ENCODE measurements around the gene RUNX1.

The RUNX1 gene

DNA sequence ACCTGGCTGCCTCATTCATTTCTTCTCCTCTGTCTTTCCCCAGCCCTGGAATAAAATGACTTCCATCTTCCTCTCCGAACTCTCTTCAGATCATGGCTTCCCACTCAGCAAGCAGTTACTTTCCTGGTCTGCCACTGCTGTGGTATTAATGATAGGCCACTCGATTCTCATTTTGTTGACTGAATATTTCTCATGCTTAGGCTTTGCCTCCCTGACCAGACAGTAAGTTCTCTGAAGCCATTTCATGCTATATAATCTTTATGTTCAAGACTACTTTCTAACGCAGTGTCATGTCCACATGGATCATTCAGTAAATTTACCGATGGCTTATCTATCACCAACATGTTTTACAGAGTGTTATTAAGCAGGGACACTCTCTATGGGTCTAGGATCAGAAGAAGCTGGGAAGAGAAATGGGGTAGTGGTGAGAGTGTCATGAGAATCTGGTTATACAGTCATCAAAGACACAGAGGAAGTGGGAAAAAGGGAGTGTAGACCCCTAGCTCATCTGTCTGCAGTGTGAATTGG, 20.6 kb downstream of the RUNX1 start:
- Histone ChIP-seq H3K4ac (ENCODE audit: low read depth, low read length) (no peak overlapping the region), H3K79me2 (ENCODE audit: control insufficient read depth, insufficient read depth, low read length, poor library complexity) (no peaks in the 10 kb centered on the region), H3K14ac (ENCODE audit: low read length) (no peak overlapping the region), H3K4me1 (ENCODE audit: control insufficient read depth in 1 of 2, insufficient read depth in 2 of 2, low read length in 2 of 2) (peaks cover 0 to 4% of the 10 kb centered on the region in 2 experiments), H3K27me3 (ENCODE audit: insufficient read depth, low read length) (peaks cover 3% of the 10 kb centered on the region), H3K18ac (ENCODE audit: low read length) (no peak overlapping the region), H4K8ac (ENCODE audit: low read depth, low read length) (no peak overlapping the region), H2BK5ac (ENCODE audit: low read depth, low read length, poor library complexity) (no peak overlapping the region), H2BK12ac (ENCODE audit: low read length) (no peak overlapping the region), H3K4me2 (ENCODE audit: low read length) (no peak overlapping the region), H4K91ac (ENCODE audit: low read depth, low read length) (no peak overlapping the region), H3K4me3 (ENCODE audit: low read depth, low read length) (no peak overlapping the region), H2AK5ac (ENCODE audit: low read length) (no peak overlapping the region), H2AFZ (ENCODE audit: insufficient read depth, low read length, poor library complexity) (no peak overlapping the region), H2BK120ac (ENCODE audit: insufficient read depth, low read length, poor library complexity) (no peak overlapping the region), H4K12ac (ENCODE audit: low read depth, low read length) (no peak overlapping the region), H3K27ac (ENCODE audit: low read depth, low read length) (no peak overlapping the region), H3K36me3 (ENCODE audit: control insufficient read depth in 1 of 2, insufficient read depth in 2 of 2, low read length in 2 of 2) (no peaks in the 10 kb centered on the region), H3K23ac (ENCODE audit: low read length) (no peak overlapping the region), H3K9ac (ENCODE audit: low read length) (no peak overlapping the region), H3K9me3 (ENCODE audit: insufficient read depth, low read depth, low read length) (no peaks in the 10 kb centered on the region), H3K79me1 (ENCODE audit: low read length) (peaks cover under 1% of the 10 kb centered on the region)
- WGBS (ENCODE audit: extremely low coverage, insufficient coverage, insufficient read length): no CpG with 5 or more reads among the region's 4 CpGs
- DNase-seq: no peak

DNA sequence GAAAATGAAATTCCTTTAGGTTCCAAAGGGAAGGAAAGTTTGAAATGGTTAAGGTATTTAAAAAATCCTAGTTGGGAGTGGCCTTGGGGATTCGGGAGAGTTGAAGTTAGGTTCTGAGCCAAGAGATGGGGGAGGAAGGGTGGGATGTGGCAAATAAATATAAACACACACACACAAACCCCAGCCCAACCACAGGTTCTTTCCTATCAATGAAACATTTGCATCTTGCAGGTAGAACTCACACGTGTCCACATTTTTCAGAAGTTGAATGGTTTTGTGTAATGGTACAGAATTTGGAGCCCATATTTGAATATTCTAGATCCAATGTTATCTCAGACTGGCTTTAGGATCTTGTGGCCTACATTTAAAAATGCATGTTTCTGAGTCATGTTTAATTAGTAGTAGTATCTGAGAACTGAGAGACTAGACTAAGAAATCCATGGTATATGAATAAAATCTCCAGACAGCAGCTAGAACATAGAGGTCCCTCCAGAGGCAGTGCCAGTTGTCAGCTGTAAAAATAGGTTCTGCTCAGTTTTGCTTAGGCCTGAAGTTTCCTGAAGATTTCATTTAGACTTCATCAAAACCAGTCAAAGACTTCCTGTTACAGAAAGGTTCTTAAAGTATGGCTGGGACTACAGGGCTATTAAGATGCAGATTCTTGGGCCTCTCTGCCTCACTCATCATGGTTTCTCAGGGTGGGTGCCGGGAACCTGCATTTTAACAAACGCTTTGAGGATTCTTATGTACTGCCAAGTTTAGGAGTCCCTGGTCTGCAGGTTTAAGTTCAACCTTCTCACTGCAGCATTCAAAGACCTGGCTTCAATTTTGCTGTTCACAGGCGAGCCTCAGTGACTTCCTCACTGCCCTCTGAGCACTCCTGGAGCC, 21.3 kb downstream of the RUNX1 start:
- H3K4me3 ChIP-seq (ENCODE audit: low read depth, low read length): no peak overlapping the region
- H2BK5ac ChIP-seq (ENCODE audit: low read depth, low read length, poor library complexity): no peak overlapping the region
- H3K79me2 ChIP-seq (ENCODE audit: control insufficient read depth, insufficient read depth, low read length, poor library complexity): no peaks in the 10 kb centered on the region
- peaks cover 0 to 4% of the 10 kb centered on the region in 2 experiments for H3K4me1 ChIP-seq (ENCODE audit: control insufficient read depth in 1 of 2, insufficient read depth in 2 of 2, low read length in 2 of 2)
- H4K91ac ChIP-seq (ENCODE audit: low read depth, low read length): no peak overlapping the region
- H2BK12ac ChIP-seq (ENCODE audit: low read length): no peak overlapping the region
- H3K9me3 ChIP-seq (ENCODE audit: insufficient read depth, low read depth, low read length): no peaks in the 10 kb centered on the region
- H3K27ac ChIP-seq (ENCODE audit: low read depth, low read length): no peak overlapping the region
- H4K8ac ChIP-seq (ENCODE audit: low read depth, low read length): no peak overlapping the region
- no peak for DNase-seq
- H2BK120ac ChIP-seq (ENCODE audit: insufficient read depth, low read length, poor library complexity): no peak overlapping the region
- no peak overlapping the region for H3K18ac ChIP-seq (ENCODE audit: low read length)
- no peak overlapping the region for H2AK5ac ChIP-seq (ENCODE audit: low read length)
- no CpG with 5 or more reads among the region's 5 CpGs for WGBS (ENCODE audit: extremely low coverage, insufficient coverage, insufficient read length)
- H2AFZ ChIP-seq (ENCODE audit: insufficient read depth, low read length, poor library complexity): no peak overlapping the region
- peaks cover 3% of the 10 kb centered on the region for H3K27me3 ChIP-seq (ENCODE audit: insufficient read depth, low read length)
- H3K9ac ChIP-seq (ENCODE audit: low read length): no peak overlapping the region
- no peak overlapping the region for H3K23ac ChIP-seq (ENCODE audit: low read length)
- no peak overlapping the region for H4K12ac ChIP-seq (ENCODE audit: low read depth, low read length)
- no peak overlapping the region for H3K4me2 ChIP-seq (ENCODE audit: low read length)
- H3K79me1 ChIP-seq (ENCODE audit: low read length): peaks cover 3% of the 10 kb centered on the region
- H3K36me3 ChIP-seq (ENCODE audit: control insufficient read depth in 1 of 2, insufficient read depth in 2 of 2, low read length in 2 of 2): no peaks in the 10 kb centered on the region
- no peak overlapping the region for H3K14ac ChIP-seq (ENCODE audit: low read length)
- no peak overlapping the region for H3K4ac ChIP-seq (ENCODE audit: low read depth, low read length)

DNA sequence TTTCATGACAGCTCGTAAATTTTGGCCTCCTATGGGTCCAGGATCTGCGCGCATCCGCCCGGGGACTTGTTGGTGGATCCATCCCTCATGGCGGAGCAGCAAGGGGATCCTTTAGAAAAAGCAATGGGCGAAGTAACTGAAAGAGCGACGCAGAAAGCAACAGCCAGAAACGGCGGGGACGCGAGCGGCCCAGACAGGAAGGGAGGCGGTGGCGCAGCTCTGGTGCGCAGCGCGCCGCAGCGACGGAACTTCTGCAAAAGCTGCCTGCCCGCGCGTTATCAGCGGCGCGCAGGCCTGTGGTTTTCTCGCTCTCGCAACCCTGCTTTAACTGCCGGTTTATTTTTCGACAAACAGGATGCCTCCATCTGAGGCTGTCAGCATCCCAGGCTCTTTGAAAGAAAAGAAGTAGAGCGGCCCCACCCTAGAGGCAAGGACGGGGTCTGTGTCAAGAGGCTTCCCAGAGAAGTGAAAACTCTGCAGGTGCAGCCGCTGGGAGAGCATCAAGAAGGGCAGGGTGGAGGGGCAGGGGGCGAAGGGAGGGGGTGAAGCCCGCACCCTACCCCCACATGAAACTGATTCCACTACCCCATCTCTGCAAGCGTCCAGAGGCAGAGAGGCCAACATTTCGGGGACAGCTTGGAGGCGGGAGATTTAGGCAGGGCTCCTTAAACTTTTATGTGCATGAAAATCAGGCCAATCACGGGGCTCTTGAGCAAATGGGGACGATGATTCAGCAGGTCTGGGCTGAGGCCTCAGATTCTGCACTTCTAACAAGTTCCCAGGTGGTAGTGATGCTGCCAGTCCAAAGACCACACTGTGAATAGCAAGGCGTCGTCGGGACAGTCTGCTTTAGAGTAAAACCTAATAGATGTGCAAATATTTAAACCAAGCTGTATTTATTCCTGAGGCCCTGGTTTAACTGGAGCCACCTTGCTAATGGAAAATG, 22.2 kb downstream of the RUNX1 start:
- no peak overlapping the region for H2BK12ac ChIP-seq (ENCODE audit: low read length)
- no peak overlapping the region for H2AFZ ChIP-seq (ENCODE audit: insufficient read depth, low read length, poor library complexity)
- no peak overlapping the region for H3K27ac ChIP-seq (ENCODE audit: low read depth, low read length)
- no peaks in the 10 kb centered on the region for H3K9me3 ChIP-seq (ENCODE audit: insufficient read depth, low read depth, low read length)
- no peak for DNase-seq
- no peak overlapping the region for H4K12ac ChIP-seq (ENCODE audit: low read depth, low read length)
- no peak overlapping the region for H3K18ac ChIP-seq (ENCODE audit: low read length)
- no CpG with 5 or more reads among the region's 45 CpGs for WGBS (ENCODE audit: extremely low coverage, insufficient coverage, insufficient read length)
- H3K79me1 ChIP-seq (ENCODE audit: low read length): peaks cover 3% of the 10 kb centered on the region
- H4K91ac ChIP-seq (ENCODE audit: low read depth, low read length): no peak overlapping the region
- H3K14ac ChIP-seq (ENCODE audit: low read length): no peak overlapping the region
- no peak overlapping the region for H3K23ac ChIP-seq (ENCODE audit: low read length)
- H3K4ac ChIP-seq (ENCODE audit: low read depth, low read length): no peak overlapping the region
- H2AK5ac ChIP-seq (ENCODE audit: low read length): no peak overlapping the region
- no peak overlapping the region for H4K8ac ChIP-seq (ENCODE audit: low read depth, low read length)
- peaks cover 3% of the 10 kb centered on the region for H3K27me3 ChIP-seq (ENCODE audit: insufficient read depth, low read length)
- no peak overlapping the region for H2BK120ac ChIP-seq (ENCODE audit: insufficient read depth, low read length, poor library complexity)
- H2BK5ac ChIP-seq (ENCODE audit: low read depth, low read length, poor library complexity): no peak overlapping the region
- H3K4me1 ChIP-seq (ENCODE audit: control insufficient read depth in 1 of 2, insufficient read depth in 2 of 2, low read length in 2 of 2): peaks cover 0 to 4% of the 10 kb centered on the region in 2 experiments
- no peaks in the 10 kb centered on the region for H3K79me2 ChIP-seq (ENCODE audit: control insufficient read depth, insufficient read depth, low read length, poor library complexity)
- H3K36me3 ChIP-seq (ENCODE audit: control insufficient read depth in 1 of 2, insufficient read depth in 2 of 2, low read length in 2 of 2): no peaks in the 10 kb centered on the region
- H3K4me2 ChIP-seq (ENCODE audit: low read length): peak overlapping the region; percentile 51
- H3K9ac ChIP-seq (ENCODE audit: low read length): peak overlapping the region; percentile 28
- H3K4me3 ChIP-seq (ENCODE audit: low read depth, low read length): no peak overlapping the region

DNA sequence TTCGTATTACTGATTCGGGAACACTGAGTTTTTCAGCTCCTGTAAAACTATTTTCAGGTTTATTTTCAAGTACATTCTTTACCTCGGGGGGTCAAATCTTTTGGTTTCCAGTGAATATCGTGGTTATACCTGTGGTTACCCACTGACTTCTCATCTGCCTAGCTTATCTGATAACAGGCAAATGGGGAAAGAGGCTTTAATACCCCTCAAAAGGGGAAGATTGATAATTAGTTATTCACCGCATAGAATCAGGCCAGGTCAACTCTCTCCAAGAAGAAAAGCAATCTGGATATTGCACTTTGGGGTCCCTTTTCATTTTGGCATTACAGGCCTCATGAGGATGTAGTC, 23.0 kb downstream of the RUNX1 start:
- no peaks in the 10 kb centered on the region for H3K79me2 ChIP-seq (ENCODE audit: control insufficient read depth, insufficient read depth, low read length, poor library complexity)
- no peak overlapping the region for H3K9ac ChIP-seq (ENCODE audit: low read length)
- H3K9me3 ChIP-seq (ENCODE audit: insufficient read depth, low read depth, low read length): no peaks in the 10 kb centered on the region
- no peak overlapping the region for H2AK5ac ChIP-seq (ENCODE audit: low read length)
- no peak overlapping the region for H3K4me3 ChIP-seq (ENCODE audit: low read depth, low read length)
- H3K27me3 ChIP-seq (ENCODE audit: insufficient read depth, low read length): peaks cover 3% of the 10 kb centered on the region
- H3K27ac ChIP-seq (ENCODE audit: low read depth, low read length): no peak overlapping the region
- no peak overlapping the region for H4K91ac ChIP-seq (ENCODE audit: low read depth, low read length)
- H3K36me3 ChIP-seq (ENCODE audit: control insufficient read depth in 1 of 2, insufficient read depth in 2 of 2, low read length in 2 of 2): no peaks in the 10 kb centered on the region
- H2AFZ ChIP-seq (ENCODE audit: insufficient read depth, low read length, poor library complexity): no peak overlapping the region
- no peak overlapping the region for H2BK120ac ChIP-seq (ENCODE audit: insufficient read depth, low read length, poor library complexity)
- no CpG with 5 or more reads among the region's 5 CpGs for WGBS (ENCODE audit: extremely low coverage, insufficient coverage, insufficient read length)
- H3K18ac ChIP-seq (ENCODE audit: low read length): no peak overlapping the region
- peaks cover 3% of the 10 kb centered on the region for H3K79me1 ChIP-seq (ENCODE audit: low read length)
- no peak overlapping the region for H2BK12ac ChIP-seq (ENCODE audit: low read length)
- H3K4me2 ChIP-seq (ENCODE audit: low read length): no peak overlapping the region
- H4K8ac ChIP-seq (ENCODE audit: low read depth, low read length): no peak overlapping the region
- no peak overlapping the region for H4K12ac ChIP-seq (ENCODE audit: low read depth, low read length)
- no peak overlapping the region for H3K14ac ChIP-seq (ENCODE audit: low read length)
- H3K23ac ChIP-seq (ENCODE audit: low read length): no peak overlapping the region
- H2BK5ac ChIP-seq (ENCODE audit: low read depth, low read length, poor library complexity): no peak overlapping the region
- no peak for DNase-seq
- H3K4me1 ChIP-seq (ENCODE audit: control insufficient read depth in 1 of 2, insufficient read depth in 2 of 2, low read length in 2 of 2): peaks cover 0 to 4% of the 10 kb centered on the region in 2 experiments
- H3K4ac ChIP-seq (ENCODE audit: low read depth, low read length): no peak overlapping the region
